Prostate gland (tissue), 2 donors: Measurements from ENCODE around the gene SPON2. TPM values are rescaled to one million over a fixed set of nuclear protein-coding genes. Genes with fewer than 3 reads are reported as not detected.

Experiments used
- DNase-seq: peaks from one replicate; pipeline ENCODE4 v3.0.0-alpha.2; 2019; ENCODE audit warnings: low spot score
- H3K27ac ChIP-seq, 2 donors: fragments of 200-600 bp; sonication (generic); 2 replicates each; pipeline ENCODE4 v1.5.1; 2017 to 2019
- H3K27me3 ChIP-seq: fragments of 200-600 bp; sonication (generic); replicated peaks from 2 replicates; pipeline ENCODE4 v1.5.1; 2019; ENCODE audit not compliant: insufficient read depth
- H3K36me3 ChIP-seq, 2 donors: fragments of 200-600 bp; sonication (generic); 1 replicate in 1 of 2; 2 replicates in 1 of 2; pipeline versions ENCODE4 v1.5.1 to v1.8.1; 2017 to 2019
- H3K4me1 ChIP-seq: fragments of 200-600 bp; sonication (generic); replicated peaks from 2 replicates; pipeline ENCODE4 v1.5.1; 2019
- H3K4me3 ChIP-seq, 2 donors: fragments of 200-600 bp; sonication (generic); 2 replicates each; pipeline ENCODE4 v1.5.1; 2017 to 2019
- H3K9me3 ChIP-seq: fragments of 200-600 bp; sonication (generic); 2 replicates; pipeline ENCODE4 v1.5.1; 2017
- CTCF ChIP-seq, 4 experiments: fragments of 200-600 bp in 2 of 4; fragments of 450-650 bp in 2 of 4; sonication (generic) in 2 of 4; IDR thresholded peaks; 1 replicate in 3 of 4; 2 replicates in 1 of 4; pipeline ENCODE4 v1.5.1; 2016 to 2019; ENCODE audit warnings: antibody characterized with exemption in 4 of 4, mild to moderate bottlenecking in 2 of 4, moderate library complexity in 2 of 4
- POLR2A ChIP-seq: fragments of 450-650 bp; IDR thresholded peaks from one replicate; pipeline ENCODE4 v1.6.1; 2016; ENCODE audit warnings: antibody characterized with exemption, mild to moderate bottlenecking
- POLR2AphosphoS5 ChIP-seq: sonication (generic); formaldehyde crosslinking; IDR thresholded peaks from one replicate; pipeline ENCODE4 v1.6.1; 2017; ENCODE audit warnings: antibody characterized with exemption
- WGBS: methylation state at CpG from one replicate; pipeline ENCODE4 v1.1.5; 2018; 5-methylcytosine and 5-hydroxymethylcytosine counted together
- intact Hi-C: fragments of 100-400 bp; cut with DNase I; formaldehyde crosslinking; loops from one replicate; pipeline ENCODE4 v1.14.2; 2022
- total RNA-seq, 2 donors: library from RNA; depleted of rRNA; stranded (reverse); fragments of >200 nt; gene quantifications; one replicate each; pipeline ENCODE4 v1.1.0, GENCODE V29; 2016

The SPON2 gene
- total RNA-seq, 2 donors from 2014 or later = 107 to 134 TPM

- TF ChIP-seq POLR2A (no peak), POLR2AphosphoS5 (no peak), CTCF (IDR thresholded peaks at IDR 0.05) (no peak)
- intact Hi-C loops = loop anchor here (5.0 kb wide), 1 partner anchor 179 kb away; the partner anchor contains the start of gene UVSSA
- DNase-seq = no peak
- peak overlapping the region in 1 of 2 donors; percentile 42 for H3K4me3 ChIP-seq
- no peaks in the 10 kb centered on the region for H3K9me3 ChIP-seq
- 85% methylated on average over 21 of the region's 21 CpGs for WGBS
- peaks cover 3% of the 10 kb centered on the region for H3K4me1 ChIP-seq
- no peaks in the 10 kb centered on the region for H3K36me3 ChIP-seq
- no peaks in the 10 kb centered on the region for H3K27me3 ChIP-seq
- H3K27ac ChIP-seq = peak overlapping the region in 1 of 2 donors; percentile 67
Measured at GRCh38 chr4:1168191-1169101, 3.9 kb downstream of the SPON2 start.

GRCh38 chr4:1167244-1167949 lies 5.0 kb downstream of the SPON2 start:
- TF ChIP-seq CTCF (IDR thresholded peaks at IDR 0.05) (peak; percentile 80 to 94 (median 88)), POLR2A (no peak), POLR2AphosphoS5 (peak; percentile 29)
- Histone ChIP-seq H3K4me1 (no peaks in the 10 kb centered on the region), H3K36me3 (no peaks in the 10 kb centered on the region), H3K27ac (peak overlapping the region; percentile 63 to 67), H3K4me3 (peak overlapping the region; percentile 35 to 42), H3K9me3 (no peaks in the 10 kb centered on the region), H3K27me3 (no peaks in the 10 kb centered on the region)
- peak; percentile 68 for DNase-seq
- 8% methylated on average over 29 of the region's 51 CpGs for WGBS
- intact Hi-C loops = loop anchor here (2.0 to 5.0 kb wide), 2 partner anchors 81 to 180 kb away; partner anchors contain the start of genes CTBP1 and UVSSA

GRCh38 chr4:1166509-1167243 lies 5.7 kb downstream of the SPON2 start:
- 64% methylated on average over 24 of the region's 24 CpGs for WGBS
- no peak for DNase-seq
- peak overlapping the region in 1 of 2 donors; percentile 67 for H3K27ac ChIP-seq

GRCh38 chr4:1164956-1165545 lies 7.3 kb downstream of the SPON2 start:
- TF ChIP-seq POLR2AphosphoS5 (no peak), POLR2A (no peak), CTCF (IDR thresholded peaks at IDR 0.05) (no peak)
- H3K36me3 ChIP-seq = no peaks in the 10 kb centered on the region
- no peak overlapping the region for H3K27ac ChIP-seq
- intact Hi-C loops = loop anchor here (5.0 kb wide), 1 partner anchor 182 kb away; the partner anchor contains the start of gene UVSSA
- H3K4me3 ChIP-seq = no peak overlapping the region
- no peaks in the 10 kb centered on the region for H3K9me3 ChIP-seq
- no peaks in the 10 kb centered on the region for H3K27me3 ChIP-seq
- WGBS = 95% methylated on average over 13 of the region's 13 CpGs
- DNase-seq = no peak
- no peaks in the 10 kb centered on the region for H3K4me1 ChIP-seq

More at GRCh38 chr4:1166509-1167243, 5.7 kb downstream of the SPON2 start:
- no peak for TF ChIP-seq POLR2A
- intact Hi-C loops = loop anchor here (2.0 to 5.0 kb wide), 2 partner anchors 82 to 181 kb away; partner anchors contain the start of genes CTBP1 and UVSSA
- Histone ChIP-seq H3K27me3 (no peaks in the 10 kb centered on the region), H3K36me3 (no peaks in the 10 kb centered on the region), H3K9me3 (no peaks in the 10 kb centered on the region), H3K4me1 (no peaks in the 10 kb centered on the region), H3K4me3 (peak overlapping the region in 1 of 2 donors; percentile 42)
